Measurements from ENCODE around the gene RIMBP2.
"Not testable (repeated sequence)": the region's sequence is repeated elsewhere in the genome, so short reads cannot be mapped to it uniquely, and the experiment has no call there.

Gene RIMBP2

GRCh38 chr12:130754234-130754901 lies 38.3 kb upstream of the RIMBP2 start:
- TF ChIP-seq CTCF (IDR thresholded peaks at IDR 0.05; ENCODE audit: insufficient read depth, low read depth, low read length, missing control alignments) = no peak
- H3K4me3 ChIP-seq (ENCODE audit: low read length) = no peak overlapping the region
- no peak for DNase-seq (ENCODE audit: low read depth)

GRCh38 chr12:130752692-130753230 lies 36.7 kb upstream of the RIMBP2 start:
- H3K4me3 ChIP-seq (ENCODE audit: low read length) = no peak overlapping the region
- no peak for TF ChIP-seq CTCF (IDR thresholded peaks at IDR 0.05; ENCODE audit: insufficient read depth, low read depth, low read length, missing control alignments)
- DNase-seq (ENCODE audit: low read depth) = no peak

- not testable (repeated sequence) for H3K4me3 ChIP-seq (ENCODE audit: low read length); DNase-seq (ENCODE audit: low read depth)
Observed at GRCh38 chr12:130752037-130752436, 35.9 kb upstream of the RIMBP2 start.

GRCh38 chr12:130748786-130749185 lies 32.7 kb upstream of the RIMBP2 start:
- H3K4me3 ChIP-seq (ENCODE audit: low read length) = no peak overlapping the region
- TF ChIP-seq CTCF (IDR thresholded peaks at IDR 0.05; ENCODE audit: insufficient read depth, low read depth, low read length, missing control alignments) = no peak
- no peak for DNase-seq (ENCODE audit: low read depth)

- no peak overlapping the region for H3K4me3 ChIP-seq (ENCODE audit: low read length)
- TF ChIP-seq CTCF (IDR thresholded peaks at IDR 0.05; ENCODE audit: insufficient read depth, low read depth, low read length, missing control alignments) = peak; percentile 87
- DNase-seq (ENCODE audit: low read depth) = peak; percentile 59
Observed at GRCh38 chr12:130747867-130748740, 32.0 kb upstream of the RIMBP2 start.

- no peak for DNase-seq (ENCODE audit: low read depth)
Observed at GRCh38 chr12:130746546-130746945, 30.4 kb upstream of the RIMBP2 start.

More at GRCh38 chr12:130746546-130746945, 30.4 kb upstream of the RIMBP2 start:
- TF ChIP-seq CTCF (IDR thresholded peaks at IDR 0.05; ENCODE audit: insufficient read depth, low read depth, low read length, missing control alignments) = no peak
- H3K4me3 ChIP-seq (ENCODE audit: low read length) = no peak overlapping the region

All from epithelial cell of esophagus (primary cell).